Fibroblast of skin of right quadriceps (primary cell): ENCODE results near the gene SLC15A5.

Experiments used
- DNase-seq: peaks from one replicate; pipeline ENCODE4 v3.0.0-alpha.2; 2013

The SLC15A5 gene

GRCh38 chr12:16277585-16277984, at the start of gene SLC15A5:
SLC15A5 (minus strand) TSS chr12:16277685; CDS start chr12:16277685, 0 bp downstream.
- no peak for DNase-seq

- no peak for DNase-seq
Observed at GRCh38 chr12:16325426-16325825, 47.9 kb upstream of the SLC15A5 start.

GRCh38 chr12:16324772-16325171, 47.3 kb upstream of the SLC15A5 start:
- no peak for DNase-seq

- DNase-seq, result no peak
Observed at GRCh38 chr12:16324272-16324671, 46.8 kb upstream of the SLC15A5 start.

- no peak for DNase-seq
Observed at GRCh38 chr12:16323638-16324037, 46.2 kb upstream of the SLC15A5 start.

- DNase-seq, result peak; percentile 24
Observed at GRCh38 chr12:16323010-16323409, 45.5 kb upstream of the SLC15A5 start.

- DNase-seq, result no peak
Observed at GRCh38 chr12:16310934-16311333, 33.4 kb upstream of the SLC15A5 start.

GRCh38 chr12:16307856-16308475, 30.5 kb upstream of the SLC15A5 start:
- no peak for DNase-seq

GRCh38 chr12:16303939-16304338, 26.5 kb upstream of the SLC15A5 start:
- DNase-seq, result no peak

GRCh38 chr12:16300736-16301135, 23.3 kb upstream of the SLC15A5 start:
- DNase-seq, result peak; percentile 39

- peak; percentile 20 for DNase-seq
Observed at GRCh38 chr12:16300122-16300521, 22.6 kb upstream of the SLC15A5 start.

GRCh38 chr12:16299403-16299802, 21.9 kb upstream of the SLC15A5 start:
- DNase-seq, result peak; percentile 53

GRCh38 chr12:16297521-16297920, 20.0 kb upstream of the SLC15A5 start:
- DNase-seq, result peak; percentile 17

- DNase-seq, result no peak
Observed at GRCh38 chr12:16294376-16294956, 17.0 kb upstream of the SLC15A5 start.

GRCh38 chr12:16291032-16291431, 13.5 kb upstream of the SLC15A5 start:
- no peak for DNase-seq

- DNase-seq, result peak; percentile 6
Observed at GRCh38 chr12:16285586-16285985, 8.1 kb upstream of the SLC15A5 start.

- DNase-seq, result no peak
Observed at GRCh38 chr12:16282978-16283377, 5.5 kb upstream of the SLC15A5 start.

GRCh38 chr12:16282081-16282480, 4.6 kb upstream of the SLC15A5 start:
- DNase-seq, result no peak

GRCh38 chr12:16281157-16281556, 3.7 kb upstream of the SLC15A5 start:
- peak; percentile 66 for DNase-seq

- no peak for DNase-seq
Observed at GRCh38 chr12:16272222-16272621, 5.3 kb downstream of the SLC15A5 start.

GRCh38 chr12:16271062-16271461, 6.4 kb downstream of the SLC15A5 start:
- no peak for DNase-seq

- DNase-seq, result no peak
Observed at GRCh38 chr12:16269946-16270345, 7.5 kb downstream of the SLC15A5 start.

- no peak for DNase-seq
Observed at GRCh38 chr12:16266085-16266484, 11.4 kb downstream of the SLC15A5 start.

GRCh38 chr12:16261944-16262475, 15.5 kb downstream of the SLC15A5 start:
- DNase-seq, result no peak

GRCh38 chr12:16260206-16260605, 17.3 kb downstream of the SLC15A5 start:
- no peak for DNase-seq
